KOPT-K1 (cell line): ENCODE results near the gene ATP9B.
A peak's percentile ranks its signal among the peaks of the same experiment; 100 is the strongest.
"Not testable (repeated sequence)": the region's sequence is repeated elsewhere in the genome, so short reads cannot be mapped to it uniquely, and the experiment has no call there.

Experiments
- H3K27ac ChIP-seq: fragments of 200-600 bp; sonication (generic); 2 replicates; pipeline ENCODE4 v1.5.1; 2016; ENCODE audit warnings: antibody characterized with exemption, mild to moderate bottlenecking, low read depth, low read length; ENCODE audit not compliant: poor library complexity, severe bottlenecking
- H3K36me3 ChIP-seq: fragments of 200-600 bp; sonication (generic); 2 replicates; pipeline ENCODE4 v1.5.1; 2017; ENCODE audit warnings: antibody characterized with exemption, mild to moderate bottlenecking, low read length, moderate library complexity; ENCODE audit not compliant: insufficient read depth
- H3K9me3 ChIP-seq: fragments of 200-600 bp; sonication (generic); 2 replicates; pipeline ENCODE4 v1.5.1; 2017; ENCODE audit warnings: antibody characterized with exemption, low read length, mild to moderate bottlenecking; ENCODE audit not compliant: insufficient read depth, poor library complexity, severe bottlenecking

Gene ATP9B

GRCh38 chr18:79062806-79063205 lies 6.4 kb upstream of the ATP9B start:
- H3K27ac ChIP-seq: no peak overlapping the region
- H3K9me3 ChIP-seq: no peaks in the 10 kb centered on the region
- H3K36me3 ChIP-seq: no peaks in the 10 kb centered on the region

GRCh38 chr18:79064228-79064627 lies 5.0 kb upstream of the ATP9B start:
- Histone ChIP-seq H3K36me3 (no peaks in the 10 kb centered on the region), H3K27ac (no peak overlapping the region), H3K9me3 (no peaks in the 10 kb centered on the region)

GRCh38 chr18:79065802-79066201 lies 3.4 kb upstream of the ATP9B start:
- Histone ChIP-seq H3K36me3 (no peaks in the 10 kb centered on the region), H3K27ac (no peak overlapping the region), H3K9me3 (no peaks in the 10 kb centered on the region)

GRCh38 chr18:79067611-79068010 lies 1.6 kb upstream of the ATP9B start:
- H3K9me3 ChIP-seq: peaks cover 12% of the 10 kb centered on the region
- no peak overlapping the region for H3K27ac ChIP-seq
- H3K36me3 ChIP-seq: no peaks in the 10 kb centered on the region

GRCh38 chr18:79068341-79068936 lies 755 bp upstream of the ATP9B start:
- peaks cover 18% of the 10 kb centered on the region for H3K9me3 ChIP-seq
- H3K36me3 ChIP-seq: no peaks in the 10 kb centered on the region
- H3K27ac ChIP-seq: peak overlapping the region; percentile 81

- H3K9me3 ChIP-seq: peaks cover 19% of the 10 kb centered on the region
- peak overlapping the region; percentile 81 for H3K27ac ChIP-seq
- no peaks in the 10 kb centered on the region for H3K36me3 ChIP-seq
Measured at GRCh38 chr18:79069717-79070151, 540 bp downstream of the ATP9B start.

- Histone ChIP-seq H3K9me3 (peaks cover 19% of the 10 kb centered on the region), H3K36me3 (no peaks in the 10 kb centered on the region), H3K27ac (peak overlapping the region; percentile 81)
Measured at GRCh38 chr18:79070486-79070885, 1.3 kb downstream of the ATP9B start.

- Histone ChIP-seq H3K27ac (no peak overlapping the region), H3K9me3 (peaks cover 19% of the 10 kb centered on the region)
Measured at GRCh38 chr18:79071037-79071436, 1.8 kb downstream of the ATP9B start.

GRCh38 chr18:79071503-79072210 lies 2.5 kb downstream of the ATP9B start:
- Histone ChIP-seq H3K27ac (no peak overlapping the region), H3K36me3 (no peaks in the 10 kb centered on the region), H3K9me3 (peaks cover 19% of the 10 kb centered on the region)

More at GRCh38 chr18:79071037-79071436, 1.8 kb downstream of the ATP9B start:
- H3K36me3 ChIP-seq: no peaks in the 10 kb centered on the region

- not testable (repeated sequence) for H3K36me3 ChIP-seq
- H3K9me3 ChIP-seq: peaks cover 19% of the 10 kb centered on the region
Measured at GRCh38 chr18:79072655-79073054, 3.5 kb downstream of the ATP9B start.

GRCh38 chr18:79077181-79077580 lies 8.0 kb downstream of the ATP9B start:
- Histone ChIP-seq H3K36me3 (peaks cover 10% of the 10 kb centered on the region), H3K9me3 (peaks cover 25% of the 10 kb centered on the region), H3K27ac (no peak overlapping the region)

More at GRCh38 chr18:79072655-79073054, 3.5 kb downstream of the ATP9B start:
- not testable (repeated sequence) for H3K27ac ChIP-seq

GRCh38 chr18:79078791-79079190 lies 9.6 kb downstream of the ATP9B start:
- Histone ChIP-seq H3K9me3 (peaks cover 32% of the 10 kb centered on the region), H3K36me3 (peaks cover 26% of the 10 kb centered on the region)
- not testable (repeated sequence) for H3K27ac ChIP-seq

- Histone ChIP-seq H3K27ac (no peak overlapping the region), H3K9me3 (peaks cover 24% of the 10 kb centered on the region), H3K36me3 (peaks cover 8% of the 10 kb centered on the region; the same call in 1 of the 2 replicates)
Measured at GRCh38 chr18:79092874-79093273, 23.7 kb downstream of the ATP9B start.

GRCh38 chr18:79093986-79094385 lies 24.8 kb downstream of the ATP9B start:
- Histone ChIP-seq H3K9me3 (peaks cover 28% of the 10 kb centered on the region), H3K36me3 (peaks cover 13% of the 10 kb centered on the region), H3K27ac (no peak overlapping the region)

- Histone ChIP-seq H3K36me3 (peaks cover 19% of the 10 kb centered on the region), H3K9me3 (peaks cover 23% of the 10 kb centered on the region), H3K27ac (no peak overlapping the region)
Measured at GRCh38 chr18:79095216-79095615, 26.0 kb downstream of the ATP9B start.

GRCh38 chr18:79100944-79101343 lies 31.8 kb downstream of the ATP9B start:
- H3K27ac ChIP-seq: no peak overlapping the region
- peaks cover 22% of the 10 kb centered on the region for H3K9me3 ChIP-seq
- peaks cover 34% of the 10 kb centered on the region for H3K36me3 ChIP-seq
